Esophagus squamous epithelium (tissue), 5 donors: ENCODE data around the gene TRAK1. TPM values are rescaled to one million over a fixed set of nuclear protein-coding genes. Genes with fewer than 3 reads are reported as not detected.

Experiments
- DNase-seq: peaks from one replicate; lab custom pipeline; 2025; lab: John Stamatoyannopoulos, UW
- H3K27ac ChIP-seq, 4 donors: fragments of 200-600 bp; sonication (generic); one replicate each; pipeline ENCODE4 v1.5.1; 2016 to 2019; ENCODE audit warnings: mild to moderate bottlenecking in 1 of 4
- H3K27me3 ChIP-seq, 4 donors: fragments of 200-600 bp; sonication (generic); 1 replicate in 3 of 4; 2 replicates in 1 of 4; pipeline versions ENCODE4 v1.5.1 to v1.6.0; 2017 to 2021; ENCODE audit warnings: antibody characterized with exemption in 1 of 4
- H3K36me3 ChIP-seq, 3 donors: fragments of 200-600 bp; sonication (generic); one replicate each; pipeline ENCODE4 v1.5.1; 2016 to 2019
- H3K4me1 ChIP-seq, 3 donors: fragments of 200-600 bp; sonication (generic); one replicate each; pipeline ENCODE4 v1.5.1; 2017 to 2019
- H3K4me3 ChIP-seq, 4 donors: fragments of 200-600 bp; sonication (generic); 1 replicate in 3 of 4; 2 replicates in 1 of 4; pipeline ENCODE4 v1.5.1; 2016 to 2019; ENCODE audit warnings: mild to moderate bottlenecking in 2 of 4, moderate library complexity in 1 of 4
- H3K9me3 ChIP-seq, 3 donors: fragments of 200-600 bp; sonication (generic); one replicate each; pipeline ENCODE4 v1.5.1; 2016 to 2019
- CTCF ChIP-seq, 6 experiments: fragments of 450-650 bp in 4 of 6; fragments of 200-600 bp in 2 of 6; sonication (generic) in 2 of 6; IDR thresholded peaks; one replicate each; pipeline ENCODE4 v1.5.1; 2016 to 2019; ENCODE audit warnings: antibody characterized with exemption in 6 of 6, mild to moderate bottlenecking in 4 of 6, moderate library complexity in 4 of 6
- POLR2A ChIP-seq, 4 donors: fragments of 450-650 bp; IDR thresholded peaks; one replicate each; pipeline ENCODE4 v1.6.1; 2017; ENCODE audit warnings: antibody characterized with exemption in 4 of 4, mild to moderate bottlenecking in 4 of 4, moderate library complexity in 3 of 4
- WGBS, 2 donors: methylation state at CpG; one replicate each; pipeline ENCODE4 v1.1.5; 2018; 5-methylcytosine and 5-hydroxymethylcytosine counted together
- intact Hi-C: fragments of 100-400 bp; cut with DNase I; formaldehyde crosslinking; loops from one replicate; pipeline ENCODE4 v1.15.0; 2022
- total RNA-seq, 4 donors: library from RNA; depleted of rRNA; stranded (reverse); fragments of >200 nt; gene quantifications; one replicate each; pipeline ENCODE4 v1.1.0, GENCODE V29; 2016
- donor health status: DM: yes; HTN: yes; CAD: no.

Gene TRAK1
- total RNA-seq, 4 donors from 2014 or later: 31.8 to 40.6 (median 37.7) TPM

- Histone ChIP-seq H3K4me1 (peaks cover 0 to 30% (median 0%) of the 10 kb centered on the region in 3 donors), H3K36me3 (peaks cover 12 to 55% (median 13%) of the 10 kb centered on the region in 3 donors), H3K4me3 (no peak overlapping the region), H3K27me3 (peaks cover 0 to 5% (median 0%) of the 10 kb centered on the region in 4 donors), H3K27ac (peak overlapping the region in 1 of 4 donors; percentile 7), H3K9me3 (no peaks in the 10 kb centered on the region)
- no peak for DNase-seq
- intact Hi-C loops: no loop called here
- TF ChIP-seq CTCF (IDR thresholded peaks at IDR 0.05) (no peak), POLR2A (IDR thresholded peaks at IDR 0.05) (no peak)
- 79 to 89% methylated on average over 5 of the region's 5 CpGs for WGBS, 2 donors
Measured at GRCh38 chr3:42225486-42226363, 134.6 kb downstream of the TRAK1 start.

GRCh38 chr3:42226470-42227425 lies 135.6 kb downstream of the TRAK1 start:
- no peaks in the 10 kb centered on the region for H3K9me3 ChIP-seq
- H3K27me3 ChIP-seq: peaks cover 0 to 12% (median 0%) of the 10 kb centered on the region in 4 donors
- peaks cover 0 to 30% (median 0%) of the 10 kb centered on the region in 3 donors for H3K4me1 ChIP-seq
- no peak overlapping the region for H3K27ac ChIP-seq
- intact Hi-C loops: no loop called here
- TF ChIP-seq POLR2A (IDR thresholded peaks at IDR 0.05) (no peak), CTCF (IDR thresholded peaks at IDR 0.05) (no peak)
- DNase-seq: no peak
- H3K36me3 ChIP-seq: peaks cover 12 to 46% (median 13%) of the 10 kb centered on the region in 3 donors
- 83 to 85% methylated on average over 10 to 11 of the region's 11 CpGs for WGBS, 2 donors
- H3K4me3 ChIP-seq: no peak overlapping the region

- H3K27me3 ChIP-seq: peaks cover 0 to 12% (median 0%) of the 10 kb centered on the region in 4 donors
- intact Hi-C loops: no loop called here
- peaks cover 0 to 25% (median 3%) of the 10 kb centered on the region in 3 donors for H3K36me3 ChIP-seq
- DNase-seq: no peak
- peaks cover 0 to 29% (median 0%) of the 10 kb centered on the region in 3 donors for H3K4me1 ChIP-seq
- no peak overlapping the region for H3K27ac ChIP-seq
- WGBS, 2 donors: 17% methylated on average over 5 of the region's 5 CpGs
- no peaks in the 10 kb centered on the region for H3K9me3 ChIP-seq
- no peak for TF ChIP-seq CTCF (IDR thresholded peaks at IDR 0.05)
- TF ChIP-seq POLR2A (IDR thresholded peaks at IDR 0.05): no peak
- no peak overlapping the region for H3K4me3 ChIP-seq
Measured at GRCh38 chr3:42228796-42229195, 137.6 kb downstream of the TRAK1 start.

- peaks cover 0 to 12% (median 0%) of the 10 kb centered on the region in 4 donors for H3K27me3 ChIP-seq
- DNase-seq: no peak
- H3K36me3 ChIP-seq: peaks cover 0 to 19% (median 0%) of the 10 kb centered on the region in 3 donors
- WGBS, 2 donors: 31 to 40% methylated on average over 5 of the region's 5 CpGs
- H3K9me3 ChIP-seq: no peaks in the 10 kb centered on the region
- TF ChIP-seq POLR2A (IDR thresholded peaks at IDR 0.05) (no peak), CTCF (IDR thresholded peaks at IDR 0.05) (no peak)
- H3K4me3 ChIP-seq: no peak overlapping the region
- intact Hi-C loops: no loop called here
- H3K27ac ChIP-seq: no peak overlapping the region
- H3K4me1 ChIP-seq: peaks cover 0 to 23% (median 0%) of the 10 kb centered on the region in 3 donors
Measured at GRCh38 chr3:42229266-42229941, 138.2 kb downstream of the TRAK1 start.
